Non-pigmented ciliary epithelial cell (primary cell): ENCODE data around the gene KCNQ1.

Source experiments
- DNase-seq: peaks from one replicate; pipeline ENCODE4 v3.0.0-alpha.2; 2010; ENCODE audit warnings: low read depth

KCNQ1 gene

GRCh38 chr11:2443881-2444820, 657 bp upstream of the KCNQ1 start, which contains the start of gene TRPM5:
Gene TRPM5, minus strand, starts transcription at chr11:2444514. Its CDS starts 21,478 bp downstream, at chr11:2423036.
- no peak for DNase-seq

- no peak for DNase-seq
These were observed 1.1 kb downstream of the KCNQ1 start for GRCh38 chr11:2445746-2446551.

- no peak for DNase-seq
These were observed 1.9 kb downstream of the KCNQ1 start for GRCh38 chr11:2446590-2447252.

GRCh38 chr11:2447253-2447950, 2.6 kb downstream of the KCNQ1 start:
- no peak for DNase-seq

GRCh38 chr11:2447951-2448650, 3.3 kb downstream of the KCNQ1 start:
- DNase-seq, result no peak

GRCh38 chr11:2448661-2449547, 4.1 kb downstream of the KCNQ1 start:
- DNase-seq, result no peak

- DNase-seq, result no peak
These were observed 4.9 kb downstream of the KCNQ1 start for GRCh38 chr11:2449548-2450320.

GRCh38 chr11:2450321-2451041, 5.7 kb downstream of the KCNQ1 start:
- DNase-seq, result no peak

- DNase-seq, result no peak
These were observed 6.5 kb downstream of the KCNQ1 start for GRCh38 chr11:2451336-2451735.

- no peak for DNase-seq
These were observed 7.1 kb downstream of the KCNQ1 start for GRCh38 chr11:2451916-2452315.

GRCh38 chr11:2452321-2453012, 7.7 kb downstream of the KCNQ1 start:
- no peak for DNase-seq

GRCh38 chr11:2453436-2453835, 8.6 kb downstream of the KCNQ1 start:
- DNase-seq, result no peak

GRCh38 chr11:2458321-2458720, 13.5 kb downstream of the KCNQ1 start:
- no peak for DNase-seq

- DNase-seq, result no peak
These were observed 14.4 kb downstream of the KCNQ1 start for GRCh38 chr11:2459016-2459725.

- no peak for DNase-seq
These were observed 15.2 kb downstream of the KCNQ1 start for GRCh38 chr11:2459796-2460531.

GRCh38 chr11:2460540-2461252, 15.9 kb downstream of the KCNQ1 start:
- DNase-seq, result no peak
